Mammary epithelial cell (primary cell): ENCODE data around the gene IFITM5.

Source experiments
- EZH2 ChIP-seq: IDR thresholded peaks from 2 replicates; pipeline ENCODE4 v1.6.1; 2012; ENCODE audit warnings: low read length, inconsistent platforms, borderline replicate concordance
- TF ChIP-seq, protein P1 (sequence below), 2 donors: IDR thresholded peaks in 1 of 2; conservative IDR thresholded peaks in 1 of 2; 2 replicates each; pipeline ENCODE4 v1.5.1; 2011 to 2012; ENCODE audit warnings: inconsistent platforms in 2 of 2, low read length in 2 of 2, mild to moderate bottlenecking in 2 of 2, control low read depth in 1 of 2, low read depth in 1 of 2; ENCODE audit not compliant: insufficient read depth in 1 of 2; ENCODE audit errors: extremely low read depth in 1 of 2

- TF ChIP-seq, protein P1, sequence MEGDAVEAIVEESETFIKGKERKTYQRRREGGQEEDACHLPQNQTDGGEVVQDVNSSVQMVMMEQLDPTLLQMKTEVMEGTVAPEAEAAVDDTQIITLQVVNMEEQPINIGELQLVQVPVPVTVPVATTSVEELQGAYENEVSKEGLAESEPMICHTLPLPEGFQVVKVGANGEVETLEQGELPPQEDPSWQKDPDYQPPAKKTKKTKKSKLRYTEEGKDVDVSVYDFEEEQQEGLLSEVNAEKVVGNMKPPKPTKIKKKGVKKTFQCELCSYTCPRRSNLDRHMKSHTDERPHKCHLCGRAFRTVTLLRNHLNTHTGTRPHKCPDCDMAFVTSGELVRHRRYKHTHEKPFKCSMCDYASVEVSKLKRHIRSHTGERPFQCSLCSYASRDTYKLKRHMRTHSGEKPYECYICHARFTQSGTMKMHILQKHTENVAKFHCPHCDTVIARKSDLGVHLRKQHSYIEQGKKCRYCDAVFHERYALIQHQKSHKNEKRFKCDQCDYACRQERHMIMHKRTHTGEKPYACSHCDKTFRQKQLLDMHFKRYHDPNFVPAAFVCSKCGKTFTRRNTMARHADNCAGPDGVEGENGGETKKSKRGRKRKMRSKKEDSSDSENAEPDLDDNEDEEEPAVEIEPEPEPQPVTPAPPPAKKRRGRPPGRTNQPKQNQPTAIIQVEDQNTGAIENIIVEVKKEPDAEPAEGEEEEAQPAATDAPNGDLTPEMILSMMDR (conservative IDR thresholded peaks at IDR 0.05 in 1 of 2, IDR thresholded peaks at IDR 0.05 in 1 of 2; ENCODE audit: extremely low read depth in 1 of 2, insufficient read depth in 1 of 2, low read depth in 1 of 2, low read length in 2 of 2), result no peak
- TF ChIP-seq EZH2, result no peak
These were observed 817 bp upstream of the IFITM5 start for GRCh38 chr11:299951-300735.
